ENCODE results near the gene PTPRD. TPM values are rescaled to one million over a fixed set of nuclear protein-coding genes. Genes with fewer than 3 reads are reported as not detected.

The PTPRD gene
- total RNA-seq, 1 experiment from 2014 or later = 69.6 TPM

DNA sequence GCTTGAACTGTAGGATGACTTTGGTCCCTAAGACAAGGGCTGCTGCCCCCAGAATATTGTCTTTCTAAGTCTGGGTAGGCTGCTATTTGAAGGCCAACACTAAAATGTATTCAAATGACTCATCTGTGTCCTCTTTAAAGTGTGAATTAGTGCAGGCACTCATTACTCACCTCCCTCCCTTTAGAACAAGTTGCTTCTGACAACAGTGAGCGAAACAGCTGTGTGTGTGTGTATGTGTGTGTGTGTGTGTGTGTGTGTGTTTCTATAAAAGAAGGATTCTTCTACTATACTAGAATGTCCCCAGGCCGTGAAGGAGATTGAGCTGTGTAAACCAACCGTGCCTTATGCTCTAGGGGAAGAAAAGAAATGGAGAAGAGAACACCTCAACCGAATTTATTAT, 1337.2 kb downstream of the PTPRD start:
- CTCF ChIA-PET = no interaction called here
- Mint-ChIP-seq H3K4me1 (0 out of 2 replicates have a peak, but pooled peaks cover 4% of the 10 kb centered on the region), H3K9me3 (no peaks in the 10 kb centered on the region), H3K27ac (no peak overlapping the region), H3K27me3 (ENCODE audit: low read depth) (no peaks in the 10 kb centered on the region), H3K36me3 (no peaks in the 10 kb centered on the region), H3K4me3 (no peak overlapping the region)
- no peak for TF ChIP-seq MXD4 (CRISPR knock-in tag; IDR thresholded peaks at IDR 0.05; ENCODE audit: borderline replicate concordance)
- TF ChIP-seq IRF1 (CRISPR knock-in tag; IDR thresholded peaks at IDR 0.05) = no peak
- no peak for TF ChIP-seq ZMAT4 (CRISPR knock-in tag; IDR thresholded peaks at IDR 0.05)
- TF ChIP-seq MLX (CRISPR knock-in tag; IDR thresholded peaks at IDR 0.05) = no peak
- no peak for TF ChIP-seq GABPB1 (CRISPR knock-in tag; IDR thresholded peaks at IDR 0.05)
- no peak for TF ChIP-seq E2F4 (CRISPR knock-in tag; IDR thresholded peaks at IDR 0.05; ENCODE audit: borderline replicate concordance, low read depth)
- TF ChIP-seq ZNF416 (CRISPR knock-in tag; IDR thresholded peaks at IDR 0.05) = no peak
- no peak for TF ChIP-seq ZNF219 (CRISPR knock-in tag; IDR thresholded peaks at IDR 0.05; ENCODE audit: borderline replicate concordance)
- TF ChIP-seq ELF4 (CRISPR knock-in tag; IDR thresholded peaks at IDR 0.05; ENCODE audit: low read depth) = no peak
- no peak for TF ChIP-seq GTF2I (CRISPR knock-in tag; conservative IDR thresholded peaks at IDR 0.05)
- no peak for TF ChIP-seq ZNF423 (CRISPR knock-in tag; IDR thresholded peaks at IDR 0.05)
- TF ChIP-seq ZNF425 (CRISPR knock-in tag; conservative IDR thresholded peaks at IDR 0.05) = no peak
- TF ChIP-seq, protein P1, sequence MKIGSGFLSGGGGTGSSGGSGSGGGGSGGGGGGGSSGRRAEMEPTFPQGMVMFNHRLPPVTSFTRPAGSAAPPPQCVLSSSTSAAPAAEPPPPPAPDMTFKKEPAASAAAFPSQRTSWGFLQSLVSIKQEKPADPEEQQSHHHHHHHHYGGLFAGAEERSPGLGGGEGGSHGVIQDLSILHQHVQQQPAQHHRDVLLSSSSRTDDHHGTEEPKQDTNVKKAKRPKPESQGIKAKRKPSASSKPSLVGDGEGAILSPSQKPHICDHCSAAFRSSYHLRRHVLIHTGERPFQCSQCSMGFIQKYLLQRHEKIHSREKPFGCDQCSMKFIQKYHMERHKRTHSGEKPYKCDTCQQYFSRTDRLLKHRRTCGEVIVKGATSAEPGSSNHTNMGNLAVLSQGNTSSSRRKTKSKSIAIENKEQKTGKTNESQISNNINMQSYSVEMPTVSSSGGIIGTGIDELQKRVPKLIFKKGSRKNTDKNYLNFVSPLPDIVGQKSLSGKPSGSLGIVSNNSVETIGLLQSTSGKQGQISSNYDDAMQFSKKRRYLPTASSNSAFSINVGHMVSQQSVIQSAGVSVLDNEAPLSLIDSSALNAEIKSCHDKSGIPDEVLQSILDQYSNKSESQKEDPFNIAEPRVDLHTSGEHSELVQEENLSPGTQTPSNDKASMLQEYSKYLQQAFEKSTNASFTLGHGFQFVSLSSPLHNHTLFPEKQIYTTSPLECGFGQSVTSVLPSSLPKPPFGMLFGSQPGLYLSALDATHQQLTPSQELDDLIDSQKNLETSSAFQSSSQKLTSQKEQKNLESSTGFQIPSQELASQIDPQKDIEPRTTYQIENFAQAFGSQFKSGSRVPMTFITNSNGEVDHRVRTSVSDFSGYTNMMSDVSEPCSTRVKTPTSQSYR (CRISPR knock-in tag; IDR thresholded peaks at IDR 0.05) = no peak
- TF ChIP-seq FOXJ3 (CRISPR knock-in tag; IDR thresholded peaks at IDR 0.05; ENCODE audit: borderline replicate concordance) = no peak
- no peak for TF ChIP-seq PREB (CRISPR knock-in tag; IDR thresholded peaks at IDR 0.05; ENCODE audit: borderline replicate concordance)
- no peak for TF ChIP-seq ETV6 (CRISPR knock-in tag; IDR thresholded peaks at IDR 0.05)
- TF ChIP-seq, protein P2, sequence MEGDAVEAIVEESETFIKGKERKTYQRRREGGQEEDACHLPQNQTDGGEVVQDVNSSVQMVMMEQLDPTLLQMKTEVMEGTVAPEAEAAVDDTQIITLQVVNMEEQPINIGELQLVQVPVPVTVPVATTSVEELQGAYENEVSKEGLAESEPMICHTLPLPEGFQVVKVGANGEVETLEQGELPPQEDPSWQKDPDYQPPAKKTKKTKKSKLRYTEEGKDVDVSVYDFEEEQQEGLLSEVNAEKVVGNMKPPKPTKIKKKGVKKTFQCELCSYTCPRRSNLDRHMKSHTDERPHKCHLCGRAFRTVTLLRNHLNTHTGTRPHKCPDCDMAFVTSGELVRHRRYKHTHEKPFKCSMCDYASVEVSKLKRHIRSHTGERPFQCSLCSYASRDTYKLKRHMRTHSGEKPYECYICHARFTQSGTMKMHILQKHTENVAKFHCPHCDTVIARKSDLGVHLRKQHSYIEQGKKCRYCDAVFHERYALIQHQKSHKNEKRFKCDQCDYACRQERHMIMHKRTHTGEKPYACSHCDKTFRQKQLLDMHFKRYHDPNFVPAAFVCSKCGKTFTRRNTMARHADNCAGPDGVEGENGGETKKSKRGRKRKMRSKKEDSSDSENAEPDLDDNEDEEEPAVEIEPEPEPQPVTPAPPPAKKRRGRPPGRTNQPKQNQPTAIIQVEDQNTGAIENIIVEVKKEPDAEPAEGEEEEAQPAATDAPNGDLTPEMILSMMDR (IDR thresholded peaks at IDR 0.05) = no peak
- no peak for DNase-seq (ENCODE audit: low spot score)
- ATAC-seq = no peak
- POLR2A ChIA-PET = no interaction called here
